H9 (cell line): ENCODE results near the gene MIER1. TPM values are rescaled to one million over a fixed set of nuclear protein-coding genes. Genes with fewer than 3 reads are reported as not detected.
A peak's percentile ranks its signal among the peaks of the same experiment; 100 is the strongest.

Source experiments
- DNase-seq: peaks from one replicate; pipeline ENCODE4 v3.0.0-alpha.2; 2017
- H2AFZ ChIP-seq: one replicate; pipeline ENCODE4 v1.6.1; 2013; ENCODE audit warnings: mild to moderate bottlenecking, low read length, control low read depth, moderate library complexity
- H2AK5ac ChIP-seq: 2 replicates; pipeline ENCODE4 v1.6.1; 2013; ENCODE audit warnings: low read length, control low read depth, mixed read lengths; ENCODE audit not compliant: insufficient read length
- H2BK120ac ChIP-seq: one replicate; pipeline ENCODE4 v1.6.1; 2013; ENCODE audit warnings: low read depth, mild to moderate bottlenecking, low read length, control low read depth, inconsistent platforms; ENCODE audit not compliant: poor library complexity, severe bottlenecking
- H2BK12ac ChIP-seq: 2 replicates; pipeline ENCODE4 v1.6.1; 2013; ENCODE audit warnings: low read length, control low read depth, mixed read lengths, low read depth; ENCODE audit not compliant: insufficient read length
- H2BK15ac ChIP-seq: 2 replicates; pipeline ENCODE4 v1.6.1; 2013; ENCODE audit warnings: low read depth, low read length, control low read depth
- H2BK20ac ChIP-seq: one replicate; pipeline ENCODE4 v1.6.1; 2013; ENCODE audit warnings: low read depth, mild to moderate bottlenecking, low read length, control low read depth, inconsistent platforms; ENCODE audit not compliant: poor library complexity, severe bottlenecking
- H2BK5ac ChIP-seq: 2 replicates; pipeline ENCODE4 v1.6.1; 2013; ENCODE audit warnings: low read length, control low read depth, mixed read lengths; ENCODE audit not compliant: insufficient read length
- H3K14ac ChIP-seq: 2 replicates; pipeline ENCODE4 v1.6.1; 2013; ENCODE audit warnings: low read length, control low read depth; ENCODE audit not compliant: insufficient read depth
- H3K18ac ChIP-seq: 2 replicates; pipeline ENCODE4 v1.6.1; 2013; ENCODE audit warnings: low read depth, mild to moderate bottlenecking, mixed read lengths, low read length, control low read depth; ENCODE audit not compliant: insufficient read length
- H3K23ac ChIP-seq: 2 replicates; pipeline ENCODE4 v1.6.1; 2013; ENCODE audit warnings: low read length, control low read depth, mixed read lengths, low read depth; ENCODE audit not compliant: insufficient read length
- H3K23me2 ChIP-seq: 2 replicates; pipeline ENCODE4 v1.6.1; 2013; ENCODE audit warnings: low read depth, mild to moderate bottlenecking, mixed read lengths, low read length, control low read depth; ENCODE audit not compliant: insufficient read length, poor library complexity, severe bottlenecking
- H3K27ac ChIP-seq: 2 replicates; pipeline ENCODE4 v1.5.1; 2013; ENCODE audit warnings: low read length, control low read depth, mixed read lengths, low read depth; ENCODE audit not compliant: insufficient read length
- H3K27me3 ChIP-seq: 2 replicates; pipeline ENCODE4 v1.6.1; 2013; ENCODE audit warnings: low read length, control low read depth, inconsistent platforms; ENCODE audit not compliant: insufficient read depth
- H3K4ac ChIP-seq: 2 replicates; pipeline ENCODE4 v1.6.1; 2013; ENCODE audit warnings: low read depth, mild to moderate bottlenecking, control low read depth, inconsistent platforms, low read length, moderate library complexity
- H3K4me1 ChIP-seq: 2 replicates; pipeline ENCODE4 v1.6.1; 2013; ENCODE audit warnings: low read length, control low read depth, inconsistent platforms; ENCODE audit not compliant: insufficient read depth
- H3K4me2 ChIP-seq: 2 replicates; pipeline ENCODE4 v1.6.1; 2013; ENCODE audit warnings: low read length, control low read depth, mixed read lengths; ENCODE audit not compliant: insufficient read length, insufficient read depth
- H3K56ac ChIP-seq: 2 replicates; pipeline ENCODE4 v1.6.1; 2013; ENCODE audit warnings: low read depth, mild to moderate bottlenecking, mixed read lengths, low read length, control low read depth; ENCODE audit not compliant: insufficient read length
- H3K79me1 ChIP-seq: 2 replicates; pipeline ENCODE4 v1.6.1; 2013; ENCODE audit warnings: low read depth, mild to moderate bottlenecking, moderate library complexity, low read length, control low read depth, inconsistent platforms; ENCODE audit not compliant: insufficient read depth, poor library complexity, severe bottlenecking
- H3K79me2 ChIP-seq: 2 replicates; pipeline ENCODE4 v1.6.1; 2013; ENCODE audit warnings: low read length, control low read depth, inconsistent platforms; ENCODE audit not compliant: insufficient read depth
- H3K9ac ChIP-seq: 2 replicates; pipeline ENCODE4 v1.6.1; 2013; ENCODE audit warnings: low read length, control low read depth, mixed read lengths; ENCODE audit not compliant: insufficient read length; ENCODE audit errors: extremely low read depth
- H3K9me3 ChIP-seq: one replicate; pipeline ENCODE4 v1.6.1; 2013; ENCODE audit warnings: low read depth, low read length, inconsistent platforms; ENCODE audit not compliant: control insufficient read depth
- H3T11ph ChIP-seq: one replicate; pipeline ENCODE4 v1.6.1; 2013; ENCODE audit warnings: mild to moderate bottlenecking, low read length, control low read depth, inconsistent platforms
- H4K20me1 ChIP-seq: one replicate; pipeline ENCODE4 v1.6.1; 2013; ENCODE audit not compliant: control insufficient read depth, insufficient read length, insufficient read depth
- H4K5ac ChIP-seq: 2 replicates; pipeline ENCODE4 v1.6.1; 2013; ENCODE audit warnings: low read depth, mild to moderate bottlenecking, mixed read lengths, low read length, control low read depth; ENCODE audit not compliant: insufficient read length
- H4K8ac ChIP-seq: replicated peaks from 2 replicates; pipeline ENCODE4 v1.6.1; 2013; ENCODE audit warnings: low read length, control low read depth, mixed read lengths, low read depth; ENCODE audit not compliant: insufficient read length
- H4K91ac ChIP-seq: 2 replicates; pipeline ENCODE4 v1.6.1; 2013; ENCODE audit warnings: low read depth, mild to moderate bottlenecking, moderate library complexity, mixed read lengths, low read length, control low read depth; ENCODE audit not compliant: insufficient read length
- H3K27ac Mint-ChIP-seq, 3 experiments: 2 replicates in 2 of 3; 3 replicates in 1 of 3; pipeline ENCODE4 v1.8.0; 2020 to 2021; ENCODE audit warnings: mixed read lengths in 3 of 3, mild to moderate bottlenecking in 1 of 3, moderate library complexity in 1 of 3
- H3K27me3 Mint-ChIP-seq: 2 replicates; pipeline ENCODE4 v1.8.0; 2021; ENCODE audit warnings: low read depth, mild to moderate bottlenecking, moderate library complexity, mixed read lengths
- H3K36me3 Mint-ChIP-seq, 3 experiments: 2 replicates in 2 of 3; 3 replicates in 1 of 3; pipeline ENCODE4 v1.8.0; 2020 to 2021; ENCODE audit warnings: low read depth in 3 of 3, mixed read lengths in 3 of 3; ENCODE audit not compliant: insufficient read depth in 1 of 3
- H3K4me1 Mint-ChIP-seq, 2 experiments: 2 replicates each; pipeline ENCODE4 v1.8.0; 2020; ENCODE audit warnings: mixed read lengths in 2 of 2
- H3K4me3 Mint-ChIP-seq, 2 experiments: 2 replicates in 1 of 2; 3 replicates in 1 of 2; pipeline ENCODE4 v1.8.0; 2020 to 2021; ENCODE audit warnings: mild to moderate bottlenecking in 2 of 2, mixed read lengths in 2 of 2, moderate library complexity in 1 of 2
- H3K9me3 Mint-ChIP-seq, 2 experiments: 2 replicates in 1 of 2; 3 replicates in 1 of 2; pipeline ENCODE4 v1.8.0; 2020; ENCODE audit warnings: mild to moderate bottlenecking in 2 of 2, mixed read lengths in 2 of 2, moderate library complexity in 1 of 2
- CTCF ChIP-seq: fragments of 200-600 bp; sonication (generic); conservative IDR thresholded peaks from 3 replicates; pipeline ENCODE4 v1.8.0; 2021; ENCODE audit warnings: antibody characterized with exemption, mild to moderate bottlenecking
- WGBS: extraction: QIAGEN DNeasy Blood & Tissue Kit; methylation state at CpG from one replicate; pipeline ENCODE4 v1.1.7; 2013; ENCODE audit warnings: missing lambda C conversion rate, low lambda C conversion rate, mixed read lengths; ENCODE audit not compliant: insufficient read length; ENCODE audit errors: extremely low coverage; 5-methylcytosine and 5-hydroxymethylcytosine counted together
- total RNA-seq: library from RNA; stranded (reverse); gene quantifications from 2 replicates; pipeline ENCODE4 v1.2.1, GENCODE V29; 2021

Gene MIER1
- total RNA-seq, 1 experiment from 2014 or later, result 28.5 TPM

DNA sequence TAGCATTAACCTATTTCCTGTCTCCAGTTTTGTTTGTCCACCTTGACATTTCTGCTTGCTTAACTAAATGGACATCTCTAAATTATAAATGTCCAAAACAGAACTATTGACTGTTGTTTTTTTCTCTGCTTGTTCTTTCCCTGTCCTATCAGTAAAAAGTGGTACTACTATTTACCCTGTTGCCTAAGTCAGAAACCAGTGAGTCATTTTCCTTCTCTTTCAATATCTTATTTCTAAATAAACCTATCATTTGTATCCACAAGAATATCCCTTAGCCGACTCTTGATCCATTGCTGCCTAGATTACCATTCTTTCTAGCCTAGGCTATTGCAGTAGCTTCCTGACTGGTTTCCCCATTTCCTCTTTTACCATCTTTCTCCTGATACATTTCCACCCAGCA is 22.5 kb downstream of the MIER1 start:
- TF ChIP-seq CTCF, result no peak
- Histone ChIP-seq H3T11ph (no peak overlapping the region), H2AFZ (no peak overlapping the region), H3K79me1 (no peaks in the 10 kb centered on the region), H4K5ac (no peak overlapping the region), H3K23ac (no peak overlapping the region), H3K4ac (no peak overlapping the region), H3K9ac (no peak overlapping the region), H4K20me1 (no peaks in the 10 kb centered on the region), H3K14ac (no peak overlapping the region), H2BK5ac (no peak overlapping the region), H2BK15ac (no peak overlapping the region), H3K23me2 (no peaks in the 10 kb centered on the region), H3K18ac (no peak overlapping the region), H3K4me2 (no peak overlapping the region), H2BK120ac (no peak overlapping the region), H2BK12ac (no peak overlapping the region), H4K8ac (no peak overlapping the region), H3K27ac (no peak overlapping the region), H2BK20ac (no peak overlapping the region), H3K79me2 (no peaks in the 10 kb centered on the region), H2AK5ac (no peak overlapping the region), H3K9me3 (no peaks in the 10 kb centered on the region), H4K91ac (no peak overlapping the region), H3K4me1 (no peaks in the 10 kb centered on the region), H3K56ac (no peak overlapping the region), H3K27me3 (no peaks in the 10 kb centered on the region)
- Mint-ChIP-seq H3K27me3 (no peaks in the 10 kb centered on the region), H3K4me3 (no peak overlapping the region; a peak in 1 of 5 replicates), H3K9me3 (no peaks in the 10 kb centered on the region), H3K4me1 (peaks cover 4% of the 10 kb centered on the region in 2 experiments), H3K36me3 (peaks cover 14 to 46% (median 29%) of the 10 kb centered on the region in 3 experiments; a peak in 6 of 7 replicates), H3K27ac (peak overlapping the region in 1 of 3 experiments; percentile 6; a peak in 2 of 7 replicates)
- DNase-seq, result no peak
- no CpG with 5 or more reads among the region's 1 CpG for WGBS
